CD4-positive, alpha-beta T cell treated with Interleukin-17A for 4 hours (primary cell): Measurements from ENCODE around the gene PAPPA.

Experiments used
- DNase-seq: peaks from one replicate; pipeline ENCODE4 v3.0.0-alpha.2; 2020; ENCODE audit warnings: mixed read lengths

PAPPA gene

DNA sequence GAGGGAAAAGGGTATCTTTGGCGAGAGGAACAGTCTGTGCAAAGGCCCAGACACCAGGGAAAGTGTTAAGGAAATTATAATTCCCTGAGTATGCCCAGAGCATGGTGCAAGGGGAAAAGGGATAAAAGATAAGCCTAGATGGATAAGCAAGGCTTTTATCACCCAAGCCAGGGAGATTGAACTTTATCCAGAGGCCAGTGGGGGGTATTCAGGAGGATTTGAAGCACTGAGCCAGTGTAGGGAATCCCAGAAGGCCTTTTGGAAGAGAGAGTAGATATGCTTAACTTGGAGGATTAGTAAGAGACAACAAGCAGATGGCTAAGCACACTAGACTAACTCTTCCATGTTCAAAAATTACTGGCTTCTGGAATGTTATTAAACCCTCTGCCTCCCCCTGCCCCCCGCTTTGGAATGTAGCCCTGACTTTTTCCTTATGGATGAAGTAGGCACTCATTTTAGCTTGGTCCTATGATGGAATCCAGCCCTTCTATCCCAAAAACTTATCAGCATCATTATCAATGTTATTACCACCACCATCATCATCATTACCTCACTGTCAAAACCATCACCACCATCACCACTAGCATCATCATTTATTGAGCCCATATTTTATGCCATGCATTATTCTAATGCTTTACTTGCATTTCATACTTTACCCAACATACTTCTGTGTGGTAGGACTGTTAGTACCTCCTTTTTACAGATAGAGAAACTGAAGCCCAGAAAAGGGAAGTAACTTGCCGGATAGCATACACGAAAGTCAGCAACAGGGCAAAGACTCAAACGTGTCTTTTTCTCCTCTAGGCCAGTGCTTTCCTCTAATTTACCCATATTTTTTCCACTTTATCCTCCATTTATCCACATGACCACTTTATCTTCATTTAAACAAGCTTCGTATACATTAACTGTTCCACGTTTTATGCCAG is 237.0 kb downstream of the PAPPA start:
- DNase-seq: no peak

DNA sequence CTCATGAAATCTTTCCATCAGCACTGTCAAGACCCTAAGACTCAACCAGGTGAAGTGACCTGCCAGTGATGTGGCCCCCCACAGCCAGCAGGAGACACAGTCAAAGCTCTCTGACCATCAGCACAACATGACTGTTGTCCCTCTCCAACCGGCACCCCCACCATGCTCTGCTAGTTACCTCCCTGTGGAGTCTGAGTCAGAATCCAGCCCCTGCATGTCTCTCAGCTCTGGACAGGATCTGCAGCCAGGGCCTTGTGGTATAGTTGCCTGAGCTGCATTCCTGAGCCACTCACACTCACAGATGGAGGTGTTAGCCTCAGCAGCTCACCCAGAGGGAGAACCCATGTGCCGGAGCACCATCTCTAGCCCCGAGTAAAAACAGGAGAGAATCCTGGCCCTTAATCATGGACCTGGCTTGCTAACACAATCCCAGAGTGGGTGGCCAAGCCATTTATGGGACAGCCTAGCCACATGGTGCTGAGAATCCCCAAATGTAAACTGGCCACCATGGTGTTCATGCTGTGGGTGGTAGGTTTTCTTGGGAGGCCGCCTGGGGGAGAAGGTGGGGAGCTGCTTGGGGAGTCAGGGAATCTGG is 237.8 kb downstream of the PAPPA start:
- DNase-seq: no peak

DNA sequence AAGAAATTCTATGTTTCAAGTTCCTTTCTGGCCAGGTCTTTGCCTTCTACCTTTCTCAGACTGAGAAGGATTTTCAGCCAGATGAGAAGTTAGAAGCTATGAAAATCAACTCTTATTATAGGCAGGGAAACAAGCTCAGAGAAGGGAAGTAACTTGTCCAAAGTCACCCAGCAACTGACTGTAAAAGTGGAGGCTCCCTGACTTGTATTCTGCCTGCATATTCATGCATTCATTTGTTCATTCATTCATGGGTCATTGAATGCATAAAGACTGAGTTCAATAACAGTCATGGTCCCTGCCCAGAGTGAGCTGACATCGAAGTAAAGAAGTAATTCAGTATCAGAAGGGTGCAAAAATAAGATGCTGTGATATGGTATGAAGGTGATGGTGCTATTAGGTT is 239.6 kb downstream of the PAPPA start:
- DNase-seq: no peak

DNA sequence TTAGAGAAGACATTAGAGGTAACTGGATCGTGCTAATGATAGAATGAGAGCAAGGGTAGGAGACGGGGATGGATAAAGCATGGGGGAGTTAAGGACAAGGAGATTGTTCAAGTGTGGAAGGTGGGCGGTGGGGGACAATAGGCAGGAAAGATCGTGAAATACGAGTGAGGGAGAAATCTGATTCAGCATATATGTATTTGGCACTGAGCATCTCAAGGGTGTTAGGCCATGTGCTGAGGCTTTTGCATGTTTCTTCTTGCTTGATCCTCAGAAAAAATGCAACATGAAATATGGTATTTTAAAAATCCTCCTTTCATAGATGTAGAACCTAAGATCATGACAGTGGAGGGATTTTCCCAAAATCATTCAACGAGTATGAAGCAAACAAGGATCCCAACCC is 240.5 kb downstream of the PAPPA start:
- no peak for DNase-seq

DNA sequence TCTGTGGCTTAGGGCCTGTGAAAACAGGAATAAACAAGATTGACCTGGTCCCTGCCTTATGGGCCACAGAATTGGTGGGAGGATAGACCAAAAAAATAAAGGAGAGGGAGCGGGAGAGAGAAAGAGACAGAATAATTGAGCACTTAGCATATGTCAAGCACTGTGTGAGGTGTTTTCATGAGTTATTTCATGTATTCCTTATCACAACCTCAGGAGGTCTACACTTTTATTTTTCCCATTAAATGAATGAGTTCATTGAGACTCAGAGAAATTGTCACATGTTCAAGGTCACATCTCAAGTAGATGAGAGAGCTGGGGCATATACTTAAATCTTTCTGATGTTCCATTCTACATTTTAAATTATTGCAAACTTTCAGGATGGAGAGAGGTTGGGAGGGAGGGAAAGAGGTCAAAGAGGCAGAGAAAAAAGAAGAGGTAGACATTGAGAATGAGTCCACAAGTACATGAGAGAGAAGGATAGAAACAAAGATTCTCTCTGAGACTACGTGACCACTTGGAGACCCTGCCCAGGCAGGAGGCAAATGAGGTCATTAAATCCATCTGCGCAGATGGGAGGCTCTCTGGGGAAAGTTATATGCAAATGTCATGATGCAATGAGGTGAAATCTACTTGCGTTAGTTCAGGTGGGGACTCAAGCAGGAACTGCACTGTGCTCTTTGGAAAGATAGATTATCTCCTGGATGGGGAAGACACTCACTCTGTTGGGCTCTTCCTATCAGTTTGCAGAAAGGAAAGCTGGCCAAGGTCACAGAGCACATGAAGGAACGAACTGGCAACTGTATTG is 241.5 kb downstream of the PAPPA start:
- DNase-seq: no peak

DNA sequence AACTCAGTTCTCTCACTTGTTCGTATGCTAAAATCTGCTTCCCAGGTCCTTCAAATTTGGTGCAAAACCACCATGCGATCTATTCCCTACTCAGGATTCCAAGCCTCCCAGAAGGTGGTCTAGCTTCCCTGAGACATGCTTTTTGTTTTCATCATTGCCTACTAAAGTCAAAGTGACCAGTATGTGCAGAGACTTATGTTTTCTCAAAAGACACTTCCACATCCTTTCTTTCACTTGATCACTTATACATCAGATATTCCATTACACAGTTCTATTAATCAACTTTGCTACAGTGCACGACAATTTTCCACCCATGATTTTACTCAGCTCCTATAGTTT is 242.1 kb downstream of the PAPPA start:
- DNase-seq: no peak

DNA sequence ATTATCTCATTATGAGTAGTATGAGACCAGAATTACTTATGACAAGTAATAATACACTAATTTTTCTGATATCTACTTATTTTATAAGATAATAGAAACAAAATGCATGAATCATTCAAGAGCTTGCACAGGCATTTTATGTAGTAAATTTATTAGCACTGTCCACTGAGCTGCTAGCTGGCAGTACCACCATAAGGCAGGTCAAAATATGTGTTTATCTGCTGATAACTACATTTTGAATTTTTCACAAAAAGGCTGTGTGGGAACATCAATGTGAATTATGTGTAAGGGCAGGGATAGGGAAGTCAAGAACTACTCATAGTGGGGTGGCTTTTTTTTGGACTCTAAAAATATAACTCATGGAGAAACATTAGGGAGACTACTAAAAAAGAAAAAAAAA is 249.6 kb downstream of the PAPPA start:
- no peak for DNase-seq

DNA sequence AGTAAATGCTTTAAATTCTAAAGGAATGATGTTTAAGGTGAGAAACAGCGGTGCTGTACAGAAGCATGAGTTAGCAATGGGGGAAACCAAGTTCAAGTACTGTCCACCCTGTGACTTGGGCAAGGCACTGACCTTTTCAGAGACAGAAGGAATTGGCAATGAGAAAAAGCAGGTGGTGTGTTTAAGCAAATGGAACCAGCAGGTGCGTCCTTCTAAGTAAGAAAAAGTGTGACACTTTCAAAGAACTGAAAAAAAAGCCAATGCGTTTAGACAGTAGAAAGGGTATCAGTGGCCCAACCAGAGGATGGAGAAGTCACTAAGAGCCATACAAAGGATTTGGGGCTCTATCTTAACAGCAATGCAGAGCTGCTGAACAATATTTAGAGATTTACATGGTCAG is 250.6 kb downstream of the PAPPA start:
- no peak for DNase-seq

DNA sequence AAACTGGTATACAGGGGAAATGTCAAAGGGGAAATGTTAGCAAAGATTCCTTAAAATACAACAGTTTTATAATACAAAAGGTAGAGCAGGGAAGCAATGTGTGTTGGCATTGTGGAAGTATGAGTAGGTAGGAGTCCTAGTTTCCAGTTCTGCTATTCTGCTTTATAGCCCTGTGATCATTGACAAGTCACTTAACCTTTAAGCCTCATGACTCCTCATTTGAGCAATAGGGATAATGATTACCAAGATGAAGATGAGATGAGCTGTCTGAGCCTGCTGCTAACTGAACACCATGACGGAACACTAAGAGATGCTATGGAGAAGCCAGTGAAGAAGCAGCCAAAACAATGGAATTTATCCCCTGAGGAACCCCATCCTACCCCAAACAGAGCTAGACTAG is 251.7 kb downstream of the PAPPA start:
- no peak for DNase-seq

DNA sequence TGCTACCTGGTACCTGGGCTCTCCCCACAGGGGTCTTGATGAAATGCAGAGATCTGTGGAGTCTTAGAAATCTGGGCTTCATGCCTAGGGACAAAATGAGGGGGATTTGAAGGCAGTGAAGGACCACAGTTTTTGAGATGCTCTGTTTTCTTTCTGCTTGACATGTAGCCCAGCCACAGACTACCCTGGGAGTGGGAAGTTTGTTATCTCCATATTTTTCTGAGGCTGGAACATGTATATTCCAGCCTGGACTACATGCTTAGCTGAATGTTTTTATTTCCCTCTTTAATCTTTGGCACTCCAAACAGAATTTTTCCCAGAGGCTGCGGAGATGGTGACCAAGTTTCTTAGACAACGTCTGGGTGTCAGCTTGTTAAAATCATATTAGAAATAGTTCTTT is 252.9 kb downstream of the PAPPA start:
- no peak for DNase-seq

DNA sequence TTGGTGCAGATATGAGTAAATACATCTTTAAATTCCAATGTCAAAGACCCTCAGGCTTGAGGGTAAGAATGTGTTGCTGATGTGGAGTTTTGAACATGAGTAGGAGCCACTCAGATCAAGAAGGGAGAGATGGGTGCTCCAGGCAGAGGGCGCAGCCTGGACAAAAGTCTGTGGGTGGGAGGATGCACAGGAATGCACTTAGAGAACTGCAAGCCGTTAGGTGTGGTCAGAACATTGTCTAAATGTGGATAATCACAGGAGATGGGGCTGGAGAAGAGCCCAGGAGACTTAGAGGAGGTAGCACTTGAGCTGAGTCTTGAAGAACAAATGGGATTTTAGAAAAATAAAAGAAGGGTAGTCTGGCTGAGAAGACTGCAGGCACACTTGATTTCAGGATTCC is 255.5 kb downstream of the PAPPA start:
- no peak for DNase-seq

DNA sequence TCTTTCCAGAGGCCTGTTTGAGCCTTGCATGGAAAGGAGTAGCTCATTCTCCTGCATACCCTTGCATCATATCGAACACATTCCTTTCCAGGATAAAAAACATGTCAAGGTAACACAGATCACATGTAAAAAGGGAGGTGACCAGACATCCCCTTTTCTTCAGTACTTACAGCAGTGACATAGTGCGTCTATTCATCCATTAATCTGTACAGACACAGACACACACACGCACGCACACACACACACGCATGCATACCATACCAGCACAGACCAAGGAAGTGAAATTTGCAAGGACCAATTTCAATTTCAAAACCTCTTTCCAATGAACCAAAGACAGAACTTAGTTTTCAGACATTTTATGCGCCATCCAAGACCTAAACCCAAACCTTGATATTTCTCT is 256.0 kb downstream of the PAPPA start:
- no peak for DNase-seq

DNA sequence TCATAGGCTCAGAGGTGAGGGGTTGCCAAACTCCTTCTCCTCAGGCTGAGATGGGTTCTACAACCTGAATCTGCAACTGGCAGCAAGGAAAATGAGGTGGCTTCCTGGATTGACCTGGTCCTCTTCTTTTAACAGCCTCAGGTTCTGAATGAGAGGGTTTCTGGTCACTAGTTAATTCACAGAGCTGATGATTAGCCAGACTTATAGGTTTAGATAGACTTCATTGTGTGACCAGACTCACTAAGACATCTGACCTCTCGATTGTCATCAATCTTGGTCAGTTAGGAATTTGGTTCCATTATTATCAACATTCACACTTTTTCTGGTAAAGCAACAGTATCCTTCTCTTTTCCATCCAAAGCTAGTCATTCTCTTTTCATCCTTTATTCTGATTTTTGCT is 257.9 kb downstream of the PAPPA start:
- DNase-seq: no peak

DNA sequence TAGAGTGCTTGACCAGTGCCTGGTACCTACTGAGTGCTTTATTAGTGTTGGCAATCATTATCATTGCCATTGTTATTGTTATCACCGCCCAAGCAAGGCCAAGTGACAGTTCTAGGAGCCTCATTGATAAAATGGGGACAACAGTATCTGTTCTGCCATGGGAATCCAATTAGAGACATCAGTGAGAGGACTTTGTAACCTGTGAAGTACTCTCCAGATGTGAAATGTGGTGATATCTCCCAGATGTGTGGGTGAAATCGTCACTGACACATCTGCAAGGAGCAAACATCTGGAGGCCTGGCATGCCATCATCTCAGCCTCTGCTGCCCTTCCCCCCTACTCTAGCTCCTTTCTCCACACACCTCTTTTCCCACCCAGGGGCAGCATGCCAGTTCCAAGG is 260.8 kb downstream of the PAPPA start:
- DNase-seq: no peak

DNA sequence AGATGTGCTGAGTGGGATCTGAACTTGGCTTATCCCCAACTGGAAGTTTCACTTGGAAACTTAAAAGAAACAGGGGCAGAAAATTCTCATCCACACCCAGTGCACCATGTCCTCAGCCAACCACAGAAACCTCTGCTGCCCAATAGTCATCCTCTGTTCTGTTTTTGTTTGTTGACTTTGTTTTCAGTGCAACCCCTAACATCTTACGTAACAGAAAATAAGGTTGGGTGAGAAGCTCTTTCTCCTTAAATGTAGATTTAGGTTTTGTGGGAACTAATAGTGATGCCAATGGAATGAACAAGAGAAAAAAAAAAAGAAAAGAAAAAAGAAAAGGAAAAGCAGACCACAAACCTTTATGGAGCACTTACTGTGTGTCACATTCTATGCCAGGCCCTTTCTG is 262.8 kb downstream of the PAPPA start:
- DNase-seq: no peak

DNA sequence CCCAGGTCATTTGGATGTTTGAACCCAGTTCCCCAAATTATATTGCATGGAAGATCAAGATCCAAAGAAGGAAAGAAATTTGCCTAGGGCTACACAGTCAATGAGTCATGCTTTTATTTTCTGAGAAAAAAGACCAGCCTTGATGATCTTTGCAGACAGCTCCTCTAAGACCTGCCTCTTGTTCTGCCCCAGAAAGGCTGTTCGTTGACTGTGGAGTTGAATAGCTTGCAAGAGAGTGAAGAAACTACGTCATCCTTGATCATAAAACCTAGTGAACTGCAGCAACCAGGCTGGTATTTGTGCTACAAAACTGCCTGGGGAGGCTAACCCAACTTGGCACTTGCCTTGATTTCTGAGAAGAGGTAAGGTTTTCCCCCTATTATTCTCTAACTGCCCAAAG is 263.9 kb downstream of the PAPPA start:
- DNase-seq: no peak

DNA sequence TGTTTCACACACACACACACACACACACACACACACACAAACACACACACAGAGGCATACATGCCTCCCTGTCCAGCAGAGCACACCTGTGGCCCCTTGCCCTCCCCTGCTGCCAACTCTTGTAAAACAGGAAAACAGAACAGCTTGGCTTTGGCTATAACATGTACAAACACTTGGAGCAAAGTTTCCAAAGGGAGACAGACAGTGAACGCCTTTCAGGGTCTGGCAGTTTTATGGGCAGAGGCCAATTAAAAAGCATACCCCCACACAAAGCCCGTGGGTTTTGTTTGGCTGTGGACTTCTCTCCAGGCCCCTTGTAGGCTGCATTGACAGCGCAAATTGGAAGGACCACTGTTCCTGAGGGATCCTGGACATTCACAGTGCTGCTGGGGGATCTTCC is 265.6 kb downstream of the PAPPA start:
- no peak for DNase-seq

DNA sequence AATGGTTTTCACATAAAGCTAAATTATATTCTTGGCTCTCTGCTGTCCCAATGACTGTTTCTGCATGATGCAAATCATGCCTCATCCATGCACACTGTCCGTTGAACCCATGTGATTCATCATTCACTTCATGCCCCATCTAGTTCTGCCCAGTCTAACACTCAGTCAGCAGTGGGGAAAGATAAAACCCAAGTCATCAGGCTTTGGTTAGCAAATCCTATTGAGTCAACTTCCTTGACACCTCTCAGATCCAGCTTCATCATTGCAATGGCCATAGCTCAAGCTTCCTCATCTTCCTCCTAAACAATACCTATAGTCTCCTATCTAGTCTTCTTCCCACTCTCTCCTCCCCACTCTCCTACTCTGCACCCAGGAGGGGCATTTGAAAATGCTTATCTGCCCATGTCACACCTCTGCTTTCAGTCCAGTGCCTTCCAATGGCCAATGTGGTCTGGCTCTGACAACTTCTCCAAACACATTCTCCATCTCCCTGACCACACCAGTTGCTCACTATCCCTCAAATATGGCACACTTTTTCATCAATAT is 267.5 kb downstream of the PAPPA start:
- DNase-seq: no peak

DNA sequence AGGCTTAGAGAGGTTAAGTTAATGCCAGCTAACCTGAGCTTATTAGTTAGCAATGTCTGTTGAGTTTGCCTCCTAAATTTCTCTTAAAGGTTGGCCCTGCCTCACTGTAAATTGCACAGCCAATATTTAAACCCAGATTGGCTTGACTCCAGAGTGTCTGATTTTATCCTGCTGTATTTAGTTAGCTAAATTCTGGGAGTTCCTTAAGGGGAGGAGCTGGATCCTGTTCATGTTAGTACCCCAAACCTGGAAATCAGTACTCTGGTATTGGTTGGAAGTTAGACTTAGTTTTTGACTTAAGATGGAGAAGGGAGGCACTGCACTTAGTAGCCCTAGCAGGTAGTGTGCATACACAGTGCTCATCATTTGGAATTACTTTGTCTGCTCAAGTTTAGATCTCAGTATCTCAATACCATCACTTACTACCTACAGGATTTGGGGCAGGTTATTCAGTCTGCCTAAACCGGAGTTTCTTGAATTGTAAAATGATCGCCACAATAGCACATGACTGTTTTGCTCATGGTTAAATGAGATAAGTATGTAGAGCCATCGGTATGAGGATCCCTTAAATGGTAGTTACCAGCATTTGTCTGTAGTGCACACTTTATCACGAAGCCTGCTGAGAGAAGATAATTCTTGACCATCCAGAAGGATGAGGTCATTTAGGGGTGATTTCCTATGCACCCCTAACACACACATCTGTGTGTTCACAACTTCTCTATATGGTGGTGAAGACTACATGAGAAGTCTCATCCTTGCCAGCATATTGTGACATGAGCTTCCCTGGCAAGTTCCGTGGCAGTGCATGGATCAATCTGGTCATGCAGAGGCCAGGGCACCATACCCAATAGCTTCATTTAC is 268.8 kb downstream of the PAPPA start:
- no peak for DNase-seq

DNA sequence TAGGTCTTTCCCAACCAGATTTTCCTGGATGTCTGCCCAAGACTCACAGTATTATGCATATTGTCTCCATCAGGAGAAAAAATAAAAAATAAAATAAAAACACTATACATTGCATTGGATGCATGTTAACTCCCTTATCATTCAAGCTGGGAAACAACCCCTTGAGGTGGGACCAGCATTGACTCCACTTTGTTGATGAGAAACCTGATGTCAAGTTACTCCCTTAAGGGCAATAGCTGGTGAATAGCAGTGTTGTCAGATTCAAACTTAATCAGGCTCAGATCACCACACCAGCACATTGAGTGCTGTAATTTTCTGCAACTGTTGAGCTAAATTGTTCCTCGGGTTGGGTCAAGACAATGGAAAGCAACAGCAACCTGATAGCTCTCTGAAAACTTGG is 269.6 kb downstream of the PAPPA start:
- no peak for DNase-seq

DNA sequence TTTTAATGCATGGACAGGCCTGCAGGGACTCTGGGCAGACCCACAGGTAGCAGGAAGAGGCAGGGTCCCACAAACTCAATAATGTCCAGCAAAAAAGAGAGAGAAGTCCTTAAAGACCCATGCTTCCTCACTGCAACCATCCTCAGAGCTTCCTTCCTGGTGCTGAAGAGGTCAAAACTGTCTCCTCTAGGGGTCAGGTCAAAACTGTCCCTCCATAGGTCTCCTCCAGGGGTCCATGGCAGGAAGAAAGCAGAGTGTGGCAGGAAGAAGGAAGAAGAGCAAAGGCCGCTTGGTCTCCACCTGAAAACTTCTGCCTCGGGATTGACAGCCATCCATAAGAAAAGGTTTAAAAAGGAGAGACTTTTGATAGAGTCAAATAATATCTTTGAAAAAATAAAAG is 271.7 kb downstream of the PAPPA start:
- DNase-seq: no peak

DNA sequence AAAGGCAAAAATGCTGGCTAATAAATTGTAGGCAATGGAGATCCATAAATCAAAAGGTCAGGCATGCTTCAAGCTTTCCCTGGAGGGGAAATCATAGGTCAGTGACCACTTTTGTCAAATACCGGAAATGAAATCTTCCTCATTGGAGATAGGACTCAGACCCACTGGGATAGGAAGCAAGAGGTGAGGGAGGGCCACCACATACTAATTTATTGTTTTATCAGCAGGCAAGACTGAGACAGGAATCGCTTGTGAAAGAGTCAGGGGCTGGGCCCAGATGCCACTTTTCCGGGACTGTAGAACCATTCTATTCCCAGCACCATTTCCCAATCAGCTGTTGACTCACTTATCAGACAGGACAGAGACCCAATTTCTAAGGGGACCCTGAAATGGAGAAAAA is 277.3 kb downstream of the PAPPA start:
- DNase-seq: no peak

DNA sequence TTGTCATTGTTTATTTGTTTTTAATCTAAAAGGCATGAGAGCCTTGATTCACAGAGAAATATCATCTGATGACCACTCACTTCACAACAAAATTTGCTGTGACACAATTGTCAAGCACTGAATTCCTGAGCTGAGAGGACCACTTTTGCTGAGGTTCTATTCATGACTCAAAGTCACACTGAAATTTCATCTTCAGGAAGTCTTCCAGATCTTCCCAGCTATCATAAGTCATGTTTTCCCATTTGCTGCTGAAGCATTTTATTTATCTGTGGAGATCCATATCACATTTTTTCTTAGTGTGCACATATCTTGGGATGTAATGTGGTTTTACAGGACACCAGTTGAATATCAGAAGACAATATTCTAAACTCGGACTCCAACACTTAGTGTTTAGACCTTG is 278.5 kb downstream of the PAPPA start:
- no peak for DNase-seq
